NCI-H510A (cell line): Measurements from ENCODE around the gene ADIPOQ.
"Not testable (repeated sequence)": the region's sequence is repeated elsewhere in the genome, so short reads cannot be mapped to it uniquely, and the experiment has no call there.

Experiments
- DNase-seq: peaks from one replicate; lab custom pipeline; 2025; lab: John Stamatoyannopoulos, UW

Gene ADIPOQ

DNA sequence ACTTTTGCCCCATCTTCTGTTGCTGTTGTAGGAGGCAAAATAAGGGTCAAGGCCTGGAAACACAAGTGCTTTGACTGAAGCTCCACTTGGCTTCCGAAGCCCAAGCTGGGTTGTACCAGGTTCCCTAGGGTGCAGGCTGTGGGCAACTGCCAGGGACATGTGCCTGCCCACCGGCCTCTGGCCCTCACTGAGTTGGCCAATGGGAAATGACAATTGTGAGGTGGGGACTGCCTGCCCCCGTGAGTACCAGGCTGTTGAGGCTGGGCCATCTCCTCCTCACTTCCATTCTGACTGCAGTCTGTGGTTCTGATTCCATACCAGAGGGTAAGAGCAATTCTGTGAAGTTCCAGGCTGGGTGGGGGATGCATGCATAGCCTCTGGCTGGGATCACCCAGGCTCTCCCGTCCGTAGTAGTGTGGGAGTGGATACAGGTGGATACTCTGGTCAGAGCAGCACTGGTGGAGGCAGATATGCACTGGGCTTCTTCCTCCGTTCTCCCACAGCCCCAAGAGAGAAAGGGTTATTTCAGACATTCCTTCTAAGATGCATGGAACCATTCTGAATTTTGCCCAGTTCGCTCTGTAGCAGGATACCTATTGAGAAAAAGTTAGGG is at the start of gene ADIPOQ:
Gene ADIPOQ, plus strand, starts transcription at position 285 of the 613 bp plus-strand sequence. CDS start 10,349 bp downstream, outside the sequence.
- no peak for DNase-seq

DNA sequence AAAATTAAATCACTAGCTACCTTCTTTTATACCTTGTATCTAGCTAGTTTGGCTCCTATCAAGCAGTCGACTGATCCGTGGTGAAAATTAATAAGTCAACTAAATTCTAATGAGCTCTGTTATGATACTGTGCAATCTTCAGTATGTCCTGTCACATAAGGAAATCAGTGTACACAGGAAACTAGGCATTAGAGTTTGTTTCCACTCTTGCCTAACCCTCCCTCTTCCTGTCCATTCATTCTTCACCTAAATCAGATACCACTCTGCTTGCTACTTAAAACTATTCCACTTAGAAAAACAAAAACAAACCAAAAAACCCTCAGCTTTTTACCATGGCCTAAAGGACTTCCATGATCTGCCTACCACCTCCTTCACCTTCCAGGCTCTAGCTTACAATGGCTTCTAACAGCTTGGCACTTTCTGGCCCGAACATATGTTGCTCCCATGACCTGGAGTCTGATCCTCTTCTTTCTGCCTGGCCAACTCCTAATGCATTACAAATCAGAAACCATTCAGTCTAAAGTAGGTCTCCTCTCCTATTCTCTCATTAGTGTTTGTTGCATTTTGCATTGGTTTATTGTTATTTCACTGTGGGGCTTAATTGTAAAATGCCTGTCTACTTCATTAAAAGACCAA is 44.2 kb upstream of the ADIPOQ start:
- no peak for DNase-seq

GRCh38 chr3:186800285-186800684 is 42.2 kb upstream of the ADIPOQ start:
- DNase-seq: no peak

DNA sequence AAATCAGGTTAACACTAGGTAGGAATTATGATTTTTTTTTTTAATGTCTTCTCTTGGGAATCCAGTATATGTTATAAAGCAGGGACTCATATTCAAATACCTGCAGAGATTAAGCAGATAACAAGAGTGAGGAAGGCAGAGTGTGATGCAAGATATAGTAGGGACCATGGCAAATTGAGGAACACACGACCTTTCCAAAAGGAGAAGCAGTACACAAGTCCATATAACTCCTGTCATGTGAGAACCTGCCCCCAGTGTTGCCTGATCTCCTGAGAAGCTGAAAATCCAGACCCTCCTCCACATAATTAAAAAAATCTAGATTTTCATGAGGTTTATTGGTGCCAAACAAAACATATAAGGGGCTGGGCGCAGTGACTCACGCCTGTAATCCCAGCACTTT is 39.8 kb upstream of the ADIPOQ start:
- DNase-seq: no peak

- DNase-seq: not testable (repeated sequence)
Measured at GRCh38 chr3:186803447-186803846, 39.1 kb upstream of the ADIPOQ start.

DNA sequence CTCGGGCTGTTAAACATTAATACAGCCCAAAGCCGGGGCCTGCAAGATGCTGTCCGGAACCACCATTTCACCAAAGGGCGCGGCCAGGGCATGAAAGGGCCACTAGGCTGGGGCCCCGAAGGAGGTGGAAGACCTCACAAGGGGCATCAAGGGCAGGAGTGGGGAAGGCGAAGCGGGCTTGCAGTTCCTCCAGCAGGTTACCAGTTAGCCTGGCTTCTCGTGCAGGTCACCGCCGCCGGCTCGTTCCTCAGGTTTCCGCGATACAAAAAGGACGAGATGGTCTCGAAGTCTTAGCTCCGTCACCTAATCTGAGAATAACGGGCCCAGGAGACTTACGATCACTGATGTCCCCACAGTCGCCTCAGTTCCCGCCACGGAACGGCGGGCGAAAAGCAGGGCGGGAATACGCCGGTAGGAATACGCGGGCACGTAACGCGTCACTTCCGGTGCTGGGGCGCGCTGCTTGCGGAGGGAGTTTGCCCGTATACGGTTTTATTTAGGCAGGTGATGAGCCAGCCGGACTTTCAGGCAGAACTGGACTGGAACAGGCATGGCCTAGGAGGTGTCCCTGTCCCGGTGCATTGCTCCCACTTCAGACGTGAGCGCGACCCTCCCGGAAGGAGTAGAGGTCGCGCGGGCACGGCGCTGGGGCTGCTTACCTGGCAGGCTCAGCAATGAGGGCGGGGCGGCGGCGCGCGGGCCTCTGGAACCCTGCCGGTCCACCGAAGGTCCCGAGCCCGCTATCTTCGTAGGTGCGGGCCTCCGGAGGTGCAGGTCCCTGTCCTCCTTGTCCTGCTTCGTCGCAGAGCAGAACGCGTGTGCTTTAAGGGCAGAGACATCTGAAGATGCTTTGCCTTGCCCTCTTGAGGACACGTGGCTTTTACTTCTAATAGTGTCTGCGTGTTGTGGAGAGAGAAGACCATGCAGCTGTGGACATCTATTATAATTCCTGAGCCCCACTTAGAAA is 36.1 kb upstream of the ADIPOQ start, which contains the start of gene RFC4:
Gene RFC4, minus strand, starts transcription at position 394 of the 967 bp plus-strand sequence. CDS start 1,769 bp downstream, outside the sequence.
- DNase-seq: peak; percentile 75

GRCh38 chr3:186807231-186807630 is 35.3 kb upstream of the ADIPOQ start:
- no peak for DNase-seq

DNA sequence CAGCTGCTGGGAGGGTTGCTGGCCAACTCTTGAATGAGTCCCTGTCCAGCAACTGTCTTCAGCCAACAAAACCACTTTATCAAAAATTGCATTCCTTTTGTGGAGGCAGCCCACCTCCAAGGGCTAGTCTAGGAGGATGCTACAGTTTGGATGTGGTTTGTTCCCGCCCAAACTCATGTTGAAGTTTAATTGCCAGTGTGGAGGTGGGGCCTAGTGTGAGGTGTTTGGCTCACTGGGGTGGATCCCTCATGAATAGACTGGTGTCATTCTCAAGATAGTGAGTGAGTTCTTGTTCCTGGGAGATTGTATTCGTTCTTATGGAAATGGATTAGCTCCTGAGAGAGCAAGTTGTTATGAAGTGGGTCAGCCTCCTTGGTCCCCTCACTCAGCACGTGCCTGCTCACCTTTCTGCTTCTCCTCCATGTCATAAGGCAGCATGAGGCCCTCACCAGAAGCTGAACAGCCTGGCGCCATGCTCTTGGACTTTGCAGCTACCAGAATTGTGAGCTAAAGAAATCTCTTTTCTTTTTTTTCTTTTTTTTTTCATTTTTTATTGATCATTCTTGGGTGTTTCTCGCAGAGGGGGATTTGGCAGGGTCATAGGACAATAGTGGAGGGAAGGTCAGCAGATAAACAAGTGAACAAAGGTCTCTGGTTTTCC is 32.0 kb upstream of the ADIPOQ start:
- no peak for DNase-seq

GRCh38 chr3:186811313-186811712 is 31.2 kb upstream of the ADIPOQ start:
- not testable (repeated sequence) for DNase-seq

DNA sequence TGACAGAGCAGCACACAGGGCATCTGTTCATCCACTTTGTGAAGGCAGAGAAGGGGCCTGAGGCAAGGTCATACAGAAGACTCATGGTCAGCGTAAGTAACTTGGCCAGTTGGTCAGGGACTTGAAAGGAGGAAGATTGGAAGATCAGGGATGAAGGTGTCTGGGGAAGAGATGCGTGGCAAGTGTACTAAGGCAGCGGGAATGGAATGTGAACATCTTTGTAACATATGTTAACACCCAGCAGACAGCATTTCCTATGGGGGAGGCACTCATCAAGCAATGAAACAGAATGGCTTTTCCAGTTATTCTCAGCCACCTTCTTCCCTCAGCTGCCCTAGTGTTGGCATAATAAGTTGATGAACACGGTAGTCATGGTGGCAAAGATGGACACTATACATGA is 28.4 kb upstream of the ADIPOQ start:
- no peak for DNase-seq

GRCh38 chr3:186815435-186815834 is 27.1 kb upstream of the ADIPOQ start:
- DNase-seq: no peak

GRCh38 chr3:186818516-186818915 is 24.0 kb upstream of the ADIPOQ start:
- no peak for DNase-seq

DNA sequence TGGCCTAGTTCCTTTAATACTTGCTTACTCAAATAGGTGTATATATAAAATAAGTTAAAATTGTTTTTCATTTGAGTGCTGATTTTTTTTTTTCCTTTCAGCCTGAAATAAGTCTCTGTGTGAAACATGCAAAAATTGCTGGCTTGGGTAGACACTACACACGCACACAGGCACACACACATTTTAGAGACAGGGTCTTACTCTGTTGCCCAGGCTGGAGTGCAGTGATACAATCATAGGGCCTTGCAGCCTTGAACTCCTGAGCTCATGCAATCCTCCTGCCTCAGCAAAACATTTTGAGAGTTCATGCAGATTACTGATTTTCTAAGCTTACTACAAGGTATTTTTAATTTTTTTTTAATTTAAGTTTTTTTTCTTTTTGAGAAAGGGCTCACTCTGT is 23.6 kb upstream of the ADIPOQ start:
- DNase-seq: no peak

DNA sequence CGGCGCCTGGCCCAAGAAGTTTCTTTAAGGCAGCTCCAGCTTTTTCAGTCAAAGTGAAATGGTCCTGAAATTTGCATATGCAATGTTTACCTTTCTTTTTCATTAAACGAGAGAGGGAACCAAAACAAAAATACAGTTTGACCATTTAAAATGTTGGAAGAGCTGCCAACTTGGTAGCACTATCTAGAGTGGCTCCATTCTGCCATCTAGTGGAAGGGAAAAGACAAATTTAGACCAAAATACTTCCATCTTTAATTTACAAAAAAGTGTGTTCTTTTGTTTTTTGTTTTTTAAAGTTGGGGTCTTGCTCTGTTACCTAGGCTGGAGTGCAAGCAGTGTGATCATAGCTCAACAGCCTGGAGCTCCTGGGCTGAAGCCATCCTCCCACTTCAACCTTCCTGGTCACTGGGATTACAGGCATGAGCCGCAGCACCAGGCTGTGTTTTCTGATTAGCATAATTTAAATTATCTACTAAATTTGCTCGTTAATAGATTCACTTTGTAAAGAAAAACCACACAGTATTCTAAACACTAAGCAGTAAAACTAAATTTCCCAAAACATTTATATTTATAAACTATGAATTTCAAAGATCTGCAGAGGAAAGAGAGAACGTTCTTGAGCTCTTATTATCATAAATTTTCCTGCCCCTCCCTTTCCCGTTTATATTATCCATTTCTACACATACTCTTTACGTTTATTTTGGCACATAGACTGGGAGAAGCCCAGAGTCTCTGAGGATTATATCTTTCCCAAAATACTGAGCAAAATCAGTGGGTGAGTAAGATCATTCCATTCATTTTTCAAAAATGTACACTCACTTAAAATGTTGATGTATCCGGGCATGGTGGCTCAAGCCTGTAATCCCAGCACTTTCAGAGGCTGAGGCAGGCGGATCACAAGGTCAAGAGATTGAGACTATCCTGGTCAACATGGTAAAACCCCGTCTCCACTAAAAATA is 20.8 kb upstream of the ADIPOQ start:
- DNase-seq: no peak

DNA sequence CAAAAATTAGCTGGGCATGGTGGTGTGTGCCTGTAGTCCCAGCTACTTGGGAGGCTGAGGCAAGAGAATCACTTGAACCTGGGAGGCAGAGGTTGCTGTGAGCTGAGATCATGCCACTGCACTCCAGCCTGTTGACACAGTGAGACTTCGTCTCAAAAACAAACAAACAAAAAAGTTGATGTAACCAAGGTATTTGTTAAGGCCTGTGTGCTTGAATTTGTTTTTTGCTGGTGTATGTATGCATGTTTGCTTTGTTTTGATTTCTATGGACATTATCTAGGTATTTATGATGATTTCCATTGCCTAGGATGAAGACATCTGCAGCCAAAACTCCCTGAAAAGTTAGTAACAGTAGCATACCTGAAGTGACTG is 20.1 kb upstream of the ADIPOQ start:
- not testable (repeated sequence) for DNase-seq

- no peak for DNase-seq
Measured at GRCh38 chr3:186823386-186823785, 19.1 kb upstream of the ADIPOQ start.

GRCh38 chr3:186824430-186825139 is 17.9 kb upstream of the ADIPOQ start:
- DNase-seq: no peak

DNA sequence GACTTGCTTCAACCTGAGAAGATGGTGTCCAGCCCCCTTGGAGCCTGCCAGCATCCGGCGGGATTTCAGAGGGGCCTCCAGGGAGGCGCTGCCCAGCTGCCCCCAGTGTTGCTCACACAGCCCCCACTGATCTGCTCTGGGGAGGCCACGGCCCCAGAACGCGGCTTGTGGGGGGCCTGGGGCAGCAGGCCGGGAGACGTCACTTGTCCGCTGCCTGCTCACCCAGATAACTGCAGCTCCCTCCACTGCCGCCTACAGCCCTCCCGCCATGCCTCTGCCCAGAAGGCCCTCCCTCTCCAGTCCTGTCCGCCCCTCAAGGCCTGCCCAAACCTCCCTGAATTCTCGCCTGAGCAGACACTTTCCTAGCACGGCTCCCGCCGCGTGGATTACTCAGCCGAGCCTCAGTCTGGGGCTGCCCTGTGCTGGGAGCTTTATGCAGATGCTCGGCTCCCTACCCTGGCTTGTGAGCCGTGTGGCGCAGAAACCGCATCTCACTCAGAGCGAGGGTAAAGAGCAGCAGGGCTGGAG is 17.2 kb upstream of the ADIPOQ start:
- DNase-seq: no peak

GRCh38 chr3:186825872-186826409 is 16.6 kb upstream of the ADIPOQ start:
- DNase-seq: no peak
